HG03196 (cell line): ENCODE measurements around the gene DTX4.
A peak's percentile ranks its signal among the peaks of the same experiment; 100 is the strongest.

Experiments used
- ATAC-seq: cut with Tn5 transposase; IDR thresholded peaks from one replicate; pipeline ENCODE4 v1.9.1; 2021; ENCODE audit not compliant: unreplicated experiment

The DTX4 gene

DNA sequence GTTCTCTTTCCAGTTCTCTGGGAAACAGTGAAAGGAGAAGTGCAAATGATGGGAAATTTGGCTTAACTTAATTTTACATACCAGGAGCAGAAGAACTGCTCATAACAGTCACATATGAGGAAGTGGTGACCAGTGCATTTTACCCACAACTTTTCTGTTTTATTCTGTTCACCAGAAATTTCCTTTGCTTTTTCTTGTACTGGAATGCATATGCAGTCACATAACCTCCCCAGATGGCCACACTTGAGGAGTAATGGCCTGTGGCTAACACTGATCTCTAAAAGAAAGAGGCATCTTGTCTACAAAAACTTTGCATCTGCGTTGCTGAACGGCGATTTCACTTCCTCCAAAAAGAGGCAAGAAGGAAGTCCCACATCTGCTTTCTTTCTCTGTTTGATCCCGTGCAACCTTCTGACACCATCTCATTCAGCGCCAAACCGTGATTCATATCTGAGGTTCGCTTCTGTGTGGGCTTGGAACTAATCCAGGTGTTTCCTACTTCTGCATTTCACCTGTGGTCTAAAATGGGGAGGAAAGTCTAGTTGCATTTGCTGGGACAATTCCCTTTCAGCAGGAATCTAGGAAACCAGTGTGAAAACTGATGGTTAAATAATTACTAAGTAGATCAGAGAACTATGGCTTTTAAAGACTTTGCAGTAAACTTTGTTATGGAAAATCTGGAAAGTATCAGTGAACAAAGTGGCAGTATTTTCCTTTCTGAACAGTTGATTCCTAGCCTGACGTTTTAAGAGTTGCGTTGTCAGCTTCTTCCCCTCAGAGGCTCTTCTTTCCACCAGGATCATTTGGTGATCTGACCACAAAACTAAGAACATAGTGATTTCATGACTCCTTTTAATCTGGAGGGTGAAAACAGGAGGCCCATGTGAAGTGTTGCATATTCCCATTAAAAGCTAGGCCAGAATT is 45.0 kb downstream of the DTX4 start:
- peak; percentile 89 for ATAC-seq

- no peak for ATAC-seq
Observed at GRCh38 chr11:59218319-59218718, 46.4 kb downstream of the DTX4 start.

DNA sequence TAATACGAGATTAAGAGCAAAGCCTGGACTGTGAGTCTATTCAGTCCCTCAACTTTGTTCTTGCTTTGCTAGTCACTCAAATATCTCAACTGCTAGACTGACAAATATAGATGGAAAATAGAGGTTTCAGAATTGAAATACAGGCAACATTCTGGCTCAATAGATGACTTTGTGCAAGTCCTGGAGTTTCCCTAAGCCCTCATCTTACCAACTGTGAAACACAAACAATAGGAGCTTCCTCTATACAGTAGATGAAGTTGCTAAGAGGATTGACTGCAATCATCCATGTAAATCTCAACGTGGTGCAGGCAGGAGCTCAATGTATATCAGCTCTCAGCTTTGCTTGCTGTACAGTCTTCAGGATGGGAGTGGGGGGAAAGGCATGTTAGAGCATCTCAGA is 47.0 kb downstream of the DTX4 start:
- no peak for ATAC-seq

DNA sequence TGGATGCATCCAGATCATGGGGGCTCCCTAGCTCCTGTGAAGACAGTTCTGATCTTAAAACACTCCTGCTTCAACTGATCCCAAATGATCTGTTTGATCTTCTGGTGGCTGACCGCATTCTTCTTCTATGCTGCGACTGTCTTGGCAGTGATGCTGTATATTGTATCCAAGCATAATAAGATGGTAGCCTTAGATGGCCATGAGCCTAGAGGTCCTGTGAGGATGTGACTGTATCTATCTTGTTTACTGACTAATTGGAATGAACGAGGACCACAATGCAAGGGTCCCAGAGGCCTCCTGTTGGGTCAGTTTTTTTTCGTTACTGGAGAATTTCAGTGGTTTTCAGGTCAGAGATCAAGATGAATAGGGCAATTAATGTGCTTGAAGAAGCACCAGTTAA is 47.9 kb downstream of the DTX4 start:
- ATAC-seq, result no peak

- no peak for ATAC-seq
Observed at GRCh38 chr11:59221441-59221840, 49.5 kb downstream of the DTX4 start.

DNA sequence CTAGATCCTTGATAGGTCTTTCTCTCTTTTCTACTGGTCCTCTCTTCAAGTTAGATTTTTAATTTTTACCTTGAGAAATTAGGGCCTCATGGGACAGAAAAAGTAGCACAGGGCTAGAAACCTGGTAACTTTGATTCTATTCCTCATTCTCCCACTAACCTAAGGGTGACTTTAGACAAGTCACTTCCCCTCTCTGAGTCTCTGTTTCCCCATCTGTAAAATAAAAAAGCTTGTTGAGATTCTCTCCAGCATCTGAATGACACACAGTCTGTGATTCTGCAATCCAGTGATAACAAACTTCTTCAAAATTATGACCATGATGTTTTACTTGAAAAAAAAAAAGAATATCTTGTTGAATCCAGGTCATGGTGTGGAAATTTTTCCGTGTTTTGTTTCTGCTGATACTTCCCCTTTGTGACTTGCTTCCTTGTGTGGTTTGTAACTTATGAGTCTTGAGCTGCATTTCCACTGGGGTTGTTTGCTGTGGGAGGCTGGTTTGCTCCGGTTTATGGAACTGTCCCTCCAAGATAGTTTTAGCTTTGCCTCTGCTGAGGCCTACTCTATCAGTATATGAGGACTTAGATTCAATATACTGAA is 50.6 kb downstream of the DTX4 start:
- no peak for ATAC-seq

DNA sequence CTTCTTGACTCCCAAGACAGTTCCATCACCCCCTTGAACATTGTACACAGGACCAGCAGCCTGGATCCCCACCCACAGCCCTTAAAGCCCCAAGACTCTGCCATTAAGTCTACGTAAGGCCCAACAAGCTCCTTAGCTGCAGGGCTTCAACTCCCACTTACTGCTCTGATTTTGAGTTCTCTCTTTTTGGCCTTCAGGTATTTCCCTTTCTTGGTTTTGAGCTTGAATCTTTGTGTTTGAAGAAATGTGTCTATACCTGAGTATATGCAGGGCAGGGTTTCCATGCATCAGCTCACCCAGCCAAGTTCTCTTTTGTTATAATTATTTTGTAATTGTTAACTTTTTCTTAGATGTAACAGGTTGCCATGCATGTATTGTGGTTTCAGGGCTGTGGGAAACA is 51.2 kb downstream of the DTX4 start:
- ATAC-seq, result no peak

- ATAC-seq, result no peak
Observed at GRCh38 chr11:59223611-59224010, 51.7 kb downstream of the DTX4 start.

DNA sequence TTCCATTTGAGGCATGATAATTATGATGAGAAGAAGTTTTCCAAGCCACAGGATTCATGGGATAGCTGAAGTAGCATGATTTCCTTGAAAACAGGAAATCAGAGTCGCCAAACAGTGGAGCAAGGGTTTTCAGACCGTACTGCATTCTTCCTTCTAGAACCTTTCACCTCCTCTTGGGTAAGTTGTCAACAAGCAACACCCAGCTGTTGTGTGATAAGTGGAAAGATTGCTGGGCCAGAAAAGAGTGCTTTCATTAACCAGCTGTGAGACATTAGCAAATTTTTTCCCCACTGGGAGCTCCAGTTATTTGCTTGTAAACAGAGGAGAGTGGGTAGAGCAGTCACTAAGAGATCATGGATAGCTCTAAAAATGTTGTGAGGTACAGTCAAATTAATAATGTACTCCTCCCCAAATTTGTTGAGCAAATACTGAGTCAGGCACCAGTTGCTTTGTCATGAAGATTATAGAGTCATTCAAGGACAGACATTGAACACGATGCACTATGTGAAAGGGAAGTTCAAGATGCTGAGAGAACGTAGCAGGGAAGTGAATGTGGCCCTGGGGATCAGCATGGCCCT is 52.5 kb downstream of the DTX4 start:
- ATAC-seq, result no peak

GRCh38 chr11:59225017-59225416 is 53.1 kb downstream of the DTX4 start:
- ATAC-seq, result no peak

GRCh38 chr11:59226396-59226795 is 54.5 kb downstream of the DTX4 start:
- ATAC-seq, result no peak

DNA sequence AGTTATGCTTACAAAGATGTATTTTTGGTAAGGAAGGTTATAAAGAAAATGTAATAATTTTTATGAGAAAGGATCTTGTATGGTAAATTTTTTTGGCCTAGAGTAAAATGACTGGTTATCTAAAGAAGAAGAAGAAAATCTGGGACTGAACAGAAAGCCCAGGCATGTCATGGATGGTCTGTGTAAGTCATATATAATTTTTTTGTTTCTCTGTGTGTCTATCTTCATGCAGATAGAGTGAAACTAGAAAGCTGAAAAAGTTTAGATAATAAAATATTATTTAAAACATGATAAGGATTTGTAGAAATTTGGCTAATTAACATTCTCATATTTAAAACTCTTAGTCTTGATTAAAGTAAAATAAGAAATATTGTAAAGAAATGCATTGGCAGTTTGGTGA is 68.4 kb downstream of the DTX4 start:
- no peak for ATAC-seq

- ATAC-seq, result no peak
Observed at GRCh38 chr11:59243633-59244032, 71.7 kb downstream of the DTX4 start.

GRCh38 chr11:59247531-59248227 is 75.7 kb downstream of the DTX4 start:
- no peak for ATAC-seq

- no peak for ATAC-seq
Observed at GRCh38 chr11:59249535-59249934, 77.6 kb downstream of the DTX4 start.

- no peak for ATAC-seq
Observed at GRCh38 chr11:59253001-59253400, 81.1 kb downstream of the DTX4 start.

- ATAC-seq, result no peak
Observed at GRCh38 chr11:59254286-59254685, 82.4 kb downstream of the DTX4 start.

- no peak for ATAC-seq
Observed at GRCh38 chr11:59255281-59255680, 83.3 kb downstream of the DTX4 start.
